HepG2 (cell line): Measurements from ENCODE around the gene RALB. TPM values are rescaled to one million over a fixed set of nuclear protein-coding genes. Genes with fewer than 3 reads are reported as not detected.

Experiments
- ATAC-seq: fragments of 200-7000 bp; cut with Tn5 transposase; 3 replicates; pipeline ENCODE4 v1.9.1; 2020; ENCODE audit warnings: mild to moderate bottlenecking, moderate library complexity
- BruUV-seq: library from RNA; stranded (reverse); fragments of 400-500 nt; replicated peaks from 2 replicates; lab custom pipeline; 2021; lab: Mats Ljungman, UMichigan
- CTCF ChIA-PET: fragments of 300-600 bp; formaldehyde crosslinking; extraction: SDS; loops from one replicate; lab custom pipeline; 2021; ENCODE audit warnings: low total read pairs, inconsistent platforms, low intra/inter-chr PET ratio; lab: Yijun Ruan, JAX
- POLR2A ChIA-PET: fragments of 350-600 bp; sonication (Branson Sonifier 250); formaldehyde crosslinking; loops from one replicate; lab custom pipeline; 2020; ENCODE audit warnings: antibody characterized with exemption, inconsistent platforms; lab: Yijun Ruan, JAX
- DNase-seq: peaks from one replicate; pipeline ENCODE4 v3.0.0-alpha.2; 2015; ENCODE audit warnings: low spot score
- FAIRE-seq: peaks from 3 replicates; lab custom pipeline; 2011; peaks lifted over from hg19 to GRCh38; lab: Jason Lieb, UNC
- H2AFZ ChIP-seq: one replicate; pipeline ENCODE4 v1.6.1; 2011; ENCODE audit warnings: low read length, inconsistent platforms
- H3K27ac ChIP-seq: fragments of 300-600 bp; 3 replicates; pipeline ENCODE4 v1.8.0; 2011; ENCODE audit warnings: mixed run types, mild to moderate bottlenecking, mixed read lengths, low read length, inconsistent platforms; ENCODE audit not compliant: insufficient read depth; ENCODE audit errors: extremely low read length
- H3K27me3 ChIP-seq, 2 experiments: fragments of 200-600 bp in 1 of 2; 2 replicates in 1 of 2; 3 replicates in 1 of 2; pipeline versions ENCODE4 v1.6.0 to v1.8.0; 2011; ENCODE audit warnings: low read length in 2 of 2, mild to moderate bottlenecking in 2 of 2, moderate library complexity in 2 of 2, inconsistent platforms in 1 of 2; ENCODE audit not compliant: insufficient read depth in 2 of 2, control insufficient read depth in 1 of 2
- H3K36me3 ChIP-seq, 2 experiments: fragments of 200-600 bp in 1 of 2; replicated peaks in 1 of 2; 2 replicates in 1 of 2; 3 replicates in 1 of 2; pipeline versions ENCODE4 v1.5.1 to v1.8.0; 2011; ENCODE audit warnings: low read length in 2 of 2, inconsistent platforms in 1 of 2; ENCODE audit not compliant: insufficient read depth in 2 of 2, control insufficient read depth in 1 of 2
- H3K4me1 ChIP-seq: 2 replicates; pipeline ENCODE4 v1.5.1; 2012; ENCODE audit warnings: low read length, inconsistent platforms; ENCODE audit not compliant: insufficient read depth
- H3K4me2 ChIP-seq: 2 replicates; pipeline ENCODE4 v1.6.0; 2011; ENCODE audit warnings: low read depth, low read length, inconsistent platforms
- H3K4me3 ChIP-seq, 3 experiments: fragments of 200-600 bp in 1 of 3; sonication (generic), shearing (Covaris generic) in 1 of 3; replicated peaks in 1 of 3; 2 replicates each; pipeline ENCODE4 v1.5.1; 2011 to 2016; ENCODE audit warnings: low read length in 3 of 3, inconsistent platforms in 2 of 3, low read depth in 2 of 3, mild to moderate bottlenecking in 2 of 3, control low read depth in 1 of 3, mixed read lengths in 1 of 3; ENCODE audit not compliant: insufficient read depth in 1 of 3
- H3K79me2 ChIP-seq: one replicate; pipeline ENCODE4 v1.6.1; 2011; ENCODE audit warnings: low read length, inconsistent platforms; ENCODE audit not compliant: insufficient read depth
- H3K9ac ChIP-seq: 2 replicates; pipeline ENCODE4 v1.6.0; 2011; ENCODE audit warnings: mild to moderate bottlenecking, low read depth, low read length, inconsistent platforms; ENCODE audit not compliant: insufficient read depth
- H3K9me3 ChIP-seq: 2 replicates; pipeline ENCODE4 v1.5.1; 2012; ENCODE audit warnings: mild to moderate bottlenecking, low read length
- H4K20me1 ChIP-seq: 2 replicates; pipeline ENCODE4 v1.6.0; 2011; ENCODE audit warnings: inconsistent platforms, mild to moderate bottlenecking, low read length, moderate library complexity; ENCODE audit not compliant: insufficient read depth
- AFF4 ChIP-seq: sonication (generic); formaldehyde crosslinking; IDR thresholded peaks from 2 replicates; pipeline ENCODE4 v1.4.0; 2020; ENCODE audit warnings: missing genetic modification reagents
- RFX5 ChIP-seq: IDR thresholded peaks from 2 replicates; pipeline ENCODE4 v1.6.1; 2011; ENCODE audit warnings: low read depth, low read length, improper control_type of control experiment
- ZNF235 ChIP-seq: sonication (generic); formaldehyde crosslinking; IDR thresholded peaks from 2 replicates; pipeline ENCODE4 v1.8.1; 2023; ENCODE audit warnings: mild to moderate bottlenecking, missing genetic modification reagents, borderline replicate concordance
- ZNF724P ChIP-seq: sonication (generic); formaldehyde crosslinking; IDR thresholded peaks from 2 replicates; pipeline ENCODE4 v1.8.0; 2022; ENCODE audit warnings: missing genetic modification reagents, borderline replicate concordance
- ZNF841 ChIP-seq: sonication (generic); formaldehyde crosslinking; IDR thresholded peaks from 2 replicates; pipeline ENCODE4 v1.8.1; 2023; ENCODE audit warnings: missing genetic modification reagents, borderline replicate concordance
- WGBS: methylation state at CpG from one replicate; pipeline ENCODE4 v1.1.6; 2017; ENCODE audit warnings: low lambda C conversion rate; 5-methylcytosine and 5-hydroxymethylcytosine counted together
- in situ Hi-C: cut with HindIII; loops from 2 replicates; pipeline ENCODE4 v1.10.0; 2017; ENCODE audit warnings: low pct_unique_long_range_greater_than_20kb; ENCODE audit not compliant: extremely low pct_ligation_motif_present
- intact Hi-C: fragments of 100-400 bp; cut with micrococcal nuclease; formaldehyde crosslinking; loops from one replicate; pipeline ENCODE4 v1.10.0; 2022; ENCODE audit not compliant: unreplicated experiment
- polyA plus RNA-seq, 8 experiments: library from polyadenylated mRNA; depleted of rRNA in 3 of 8; stranded (reverse) in 7 of 8; unstranded in 1 of 8; fragments of >200 nt; fragmentation: Illumina TruSeq in 4 of 8; extraction: Trizol in 4 of 8; gene quantifications; 2 replicates each; pipeline versions ENCODE4 v1.2.1 to v1.2.3, GENCODE V29; 2011 to 2016; ENCODE audit warnings: low read depth in 4 of 8, missing spikeins in 1 of 8, mixed read lengths in 1 of 8; ENCODE audit not compliant: insufficient read depth in 1 of 8
- total RNA-seq, 5 experiments: library from RNA; depleted of rRNA; stranded (reverse); fragments of >200 nt; fragmentation: Illumina TruSeq; extraction: Trizol; gene quantifications; 2 replicates each; pipeline ENCODE4 v1.2.3, GENCODE V29; 2016; ENCODE audit warnings: low read depth in 1 of 5

Gene RALB
- total and polyA plus RNA-seq, 2 of the 13 experiments (the other 11 are each of a cell fraction or from before 2014, with no cell fraction given) = 37.8 to 43.2 TPM

- no peak overlapping the region for H3K4me3 ChIP-seq
- intact Hi-C loops (no loop called here), in situ Hi-C loops (no loop called here)
- H4K20me1 ChIP-seq = no peaks in the 10 kb centered on the region
- H3K9ac ChIP-seq = no peak overlapping the region
- TF ChIP-seq ZNF235 (CRISPR knock-in tag) = no peak
- no peak for TF ChIP-seq RFX5
- TF ChIP-seq ZNF724P (CRISPR knock-in tag) = no peak
- no peak for TF ChIP-seq ZNF841
- no peak for TF ChIP-seq AFF4 (CRISPR knock-in tag)
- BruUV-seq = no TSS peak
- H3K4me2 ChIP-seq = no peak overlapping the region
- DNase-seq (no peak), FAIRE-seq (no peak), ATAC-seq (no peak)
- H3K9me3 ChIP-seq = no peaks in the 10 kb centered on the region
- H3K79me2 ChIP-seq = no peaks in the 10 kb centered on the region
- H3K4me1 ChIP-seq = no peaks in the 10 kb centered on the region
- H3K27me3 ChIP-seq = no peaks in the 10 kb centered on the region
- CTCF ChIA-PET = no interaction called here
- H3K27ac ChIP-seq = no peak overlapping the region
- H2AFZ ChIP-seq = no peak overlapping the region
- WGBS = 90% methylated on average over 6 of the region's 6 CpGs
- H3K36me3 ChIP-seq = peaks cover 2 to 9% of the 10 kb centered on the region in 2 experiments; a peak in 3 of 5 replicates
- POLR2A ChIA-PET = no interaction called here
Measured at GRCh38 chr2:120299561-120299960, 46.9 kb downstream of the RALB start.
